Amniotic epithelial cell (primary cell): ENCODE measurements around the gene THOP1.
"Not testable (repeated sequence)": the region's sequence is repeated elsewhere in the genome, so short reads cannot be mapped to it uniquely, and the experiment has no call there.

Source experiments
- DNase-seq: peaks from one replicate; pipeline ENCODE4 v3.0.0-alpha.2; 2010; ENCODE audit warnings: low read depth

THOP1 gene

DNA sequence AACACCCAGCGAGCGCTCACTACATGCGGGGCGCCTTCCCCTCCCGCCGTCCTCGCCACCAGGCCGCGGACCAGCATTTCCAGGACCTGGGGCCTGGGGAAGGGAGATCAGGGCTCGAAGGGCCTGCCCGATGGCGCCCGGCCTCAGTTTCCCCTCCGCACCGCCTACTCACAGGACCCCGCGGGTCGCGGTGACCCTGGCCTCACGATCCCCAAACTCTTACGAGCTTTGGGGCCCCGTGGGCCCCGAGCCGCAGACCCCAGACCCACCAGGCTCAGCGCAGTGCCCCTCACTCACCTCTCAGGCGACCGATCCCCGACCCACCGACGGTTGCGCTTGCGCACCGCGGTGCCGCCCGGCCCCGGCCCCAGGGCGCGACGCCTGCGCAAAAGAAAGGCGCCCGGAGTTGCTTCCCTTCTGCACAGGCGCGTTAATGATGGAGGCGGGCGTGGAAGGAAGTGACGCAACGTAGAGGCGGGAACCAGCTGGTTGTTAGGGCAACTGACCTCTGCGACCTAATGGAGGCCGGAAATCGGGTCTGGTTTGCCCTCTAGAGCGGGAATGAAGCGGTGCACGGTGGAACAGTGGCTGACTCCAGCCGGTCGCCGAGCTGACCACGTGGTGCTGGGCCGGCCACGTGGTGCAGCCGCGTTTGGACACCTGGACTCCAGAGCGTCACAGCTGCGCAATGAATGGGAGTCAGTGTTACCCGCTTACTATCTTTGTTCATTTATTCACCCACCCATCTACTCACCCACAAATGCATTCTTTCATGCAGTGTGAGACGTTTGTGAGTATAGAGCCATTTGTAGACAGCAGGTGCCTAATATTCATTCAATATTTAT is 2.1 kb upstream of the THOP1 start, which contains the start of gene SGTA:
SGTA (minus strand) TSS at position 338 of the 845 bp plus-strand sequence. CDS start 14,205 bp downstream, outside the sequence.
- DNase-seq, result peak; percentile 99

DNA sequence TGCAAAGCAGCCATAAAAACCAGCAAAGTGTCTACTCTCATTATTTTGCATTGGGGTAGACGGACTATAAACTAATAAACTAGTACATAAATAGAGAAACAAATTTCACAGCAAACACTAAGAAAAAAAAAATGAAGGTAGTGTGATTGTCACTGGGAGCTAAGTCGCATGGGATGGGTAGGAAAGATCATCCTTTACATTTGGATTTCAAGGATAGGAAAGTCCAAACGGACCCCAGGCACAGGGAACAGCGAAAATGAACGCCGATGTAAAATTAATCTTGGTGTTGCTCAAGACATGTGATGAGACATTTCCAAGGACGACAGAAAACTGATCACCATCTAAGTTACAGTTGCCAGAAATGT is 1.5 kb upstream of the THOP1 start:
- no peak for DNase-seq

DNA sequence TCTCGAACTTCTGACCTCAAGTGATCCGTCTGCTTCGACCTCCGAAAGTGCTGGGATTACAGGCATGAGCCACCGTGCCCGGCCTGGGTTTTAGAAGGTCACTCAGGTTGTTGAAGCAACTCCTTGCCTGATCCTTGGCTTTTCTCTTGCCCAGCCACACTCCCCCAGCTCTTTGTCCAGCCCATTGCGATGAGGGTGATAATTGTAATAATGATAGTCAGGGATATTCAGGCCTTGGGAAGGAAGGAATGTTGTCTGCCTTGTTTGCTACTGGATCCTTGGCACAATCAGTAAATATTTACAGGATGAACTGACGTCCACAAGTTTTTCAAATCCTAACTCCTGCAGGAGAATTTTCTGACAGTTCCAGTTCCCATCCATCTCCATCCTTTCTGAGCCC is 1.8 kb downstream of the THOP1 start:
- no peak for DNase-seq

DNA sequence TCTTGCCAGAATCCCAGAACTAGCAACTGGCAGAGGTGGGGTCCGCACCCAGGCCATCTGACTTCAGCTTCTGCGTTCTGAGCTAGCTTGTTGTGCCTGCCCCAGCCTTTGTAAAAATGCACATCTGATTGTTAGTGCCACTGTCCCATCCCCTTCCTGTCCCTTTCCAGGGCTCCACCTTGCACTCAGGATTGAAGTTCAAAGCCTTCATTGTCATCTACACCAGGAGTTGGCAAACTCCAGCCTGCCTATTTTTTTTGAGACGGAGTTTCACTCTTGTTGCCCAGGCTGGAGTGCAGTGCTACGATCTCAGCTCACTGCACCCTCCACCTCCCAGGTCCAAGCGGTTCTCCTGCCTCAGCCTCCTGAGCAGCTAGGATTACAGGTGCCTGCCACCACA is 2.9 kb downstream of the THOP1 start:
- no peak for DNase-seq

DNA sequence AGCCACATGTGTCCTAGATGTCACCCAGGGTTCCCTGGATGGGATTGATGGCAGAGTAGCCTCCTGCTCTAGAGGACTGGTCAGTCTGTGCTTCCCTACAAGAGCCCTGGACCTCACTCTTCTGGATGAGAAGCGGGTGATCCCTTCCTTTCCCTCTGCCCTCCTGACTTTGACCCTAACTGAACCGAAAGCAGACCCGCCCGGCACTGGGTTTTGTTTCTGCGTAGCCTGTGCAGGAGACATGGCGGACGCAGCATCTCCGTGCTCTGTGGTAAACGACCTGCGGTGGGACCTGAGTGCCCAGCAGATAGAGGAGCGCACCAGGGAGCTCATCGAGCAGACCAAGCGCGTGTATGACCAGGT is 4.9 kb downstream of the THOP1 start:
- no peak for DNase-seq

DNA sequence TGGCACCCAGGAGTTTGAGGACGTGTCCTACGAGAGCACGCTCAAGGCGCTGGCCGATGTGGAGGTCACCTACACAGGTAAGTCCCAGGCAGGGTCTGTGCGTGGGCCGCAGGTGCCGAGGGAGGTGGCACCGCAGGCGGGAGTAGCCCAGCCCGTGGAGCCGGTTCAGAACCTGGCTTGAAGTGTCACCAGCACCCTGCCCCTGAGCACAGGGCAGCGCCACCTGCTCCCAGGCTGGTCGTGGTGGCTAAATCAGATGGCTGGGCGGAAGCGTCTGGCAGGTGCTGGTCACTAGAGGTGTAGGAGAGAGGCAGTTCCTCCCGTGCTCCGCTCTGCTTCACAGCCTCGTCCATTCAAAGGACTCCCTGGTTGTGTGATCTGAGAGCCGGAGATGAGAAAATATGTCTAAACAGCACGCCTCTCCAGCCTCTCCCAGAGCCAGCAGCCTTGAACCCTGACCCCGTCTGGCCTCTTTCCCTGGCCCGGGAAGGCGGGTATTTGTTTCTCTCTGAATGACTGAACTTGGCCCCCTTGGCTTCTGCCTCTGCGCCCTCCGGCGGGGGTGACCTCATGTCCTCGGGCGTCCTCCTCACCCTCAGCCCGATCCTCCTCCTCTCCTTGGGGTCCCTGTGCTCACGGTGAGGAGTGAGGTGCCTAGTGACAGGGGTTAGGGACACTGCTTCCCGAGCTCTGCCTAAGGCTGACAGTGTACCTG is 5.4 kb downstream of the THOP1 start:
- no peak for DNase-seq

DNA sequence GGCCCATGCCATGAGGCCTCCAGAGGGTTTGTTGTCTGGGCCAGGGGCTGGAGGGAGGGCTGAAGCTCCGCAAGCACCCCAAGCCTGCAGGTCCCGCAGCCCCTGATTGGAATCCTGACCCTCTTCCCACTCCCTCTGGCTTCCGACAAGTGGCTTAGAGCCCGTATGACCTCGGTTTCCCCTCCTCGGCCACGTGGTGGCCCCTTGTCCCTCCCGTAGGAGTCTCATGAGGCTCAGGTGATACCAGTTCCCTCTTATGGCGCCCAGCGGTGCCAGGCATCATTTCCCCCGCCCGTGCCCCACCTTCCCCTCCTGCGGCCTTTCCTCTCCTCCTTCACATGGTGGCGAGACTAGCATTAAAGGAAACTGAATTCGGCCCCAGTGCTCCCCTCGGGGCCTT is 6.1 kb downstream of the THOP1 start:
- no peak for DNase-seq

DNA sequence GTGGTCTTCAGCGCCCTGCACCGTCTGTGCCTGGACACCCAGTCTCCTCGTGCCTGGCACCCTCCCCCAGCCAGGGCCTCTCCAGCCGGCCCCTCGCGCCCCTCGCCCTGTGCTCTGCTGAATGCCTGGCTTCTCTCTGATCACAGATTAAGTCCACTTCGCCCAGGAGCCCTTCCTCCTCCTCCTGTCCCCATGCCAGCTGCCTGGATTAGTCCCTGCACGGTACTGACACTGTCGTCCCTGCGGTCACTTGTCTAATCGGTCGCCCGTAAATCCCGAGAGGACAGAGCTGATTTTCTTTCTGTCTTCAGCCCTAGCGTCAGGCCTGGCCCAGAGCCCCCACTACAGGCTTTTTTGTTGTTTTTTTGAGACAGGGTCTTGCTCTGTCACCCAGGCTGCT is 6.6 kb downstream of the THOP1 start:
- DNase-seq, result no peak

DNA sequence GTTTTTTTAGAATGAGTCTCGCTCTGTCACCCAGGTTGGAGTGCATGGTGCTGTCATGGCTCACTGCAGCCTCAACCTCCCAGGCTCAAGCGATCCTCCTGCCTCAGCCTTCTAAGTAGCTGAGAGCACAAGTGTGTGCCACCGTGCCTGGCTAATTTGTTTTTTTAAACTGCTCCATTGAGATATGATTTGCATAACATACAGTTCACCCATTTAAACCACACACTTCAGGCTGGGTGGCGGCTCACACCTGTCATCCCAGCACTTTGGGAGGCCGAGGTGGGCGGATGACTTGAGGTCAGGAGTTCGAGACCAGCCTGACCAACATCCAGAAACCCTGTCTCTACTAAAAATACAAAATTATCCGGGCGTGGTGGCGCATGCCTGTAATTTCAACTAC is 7.4 kb downstream of the THOP1 start:
- not testable (repeated sequence) for DNase-seq

DNA sequence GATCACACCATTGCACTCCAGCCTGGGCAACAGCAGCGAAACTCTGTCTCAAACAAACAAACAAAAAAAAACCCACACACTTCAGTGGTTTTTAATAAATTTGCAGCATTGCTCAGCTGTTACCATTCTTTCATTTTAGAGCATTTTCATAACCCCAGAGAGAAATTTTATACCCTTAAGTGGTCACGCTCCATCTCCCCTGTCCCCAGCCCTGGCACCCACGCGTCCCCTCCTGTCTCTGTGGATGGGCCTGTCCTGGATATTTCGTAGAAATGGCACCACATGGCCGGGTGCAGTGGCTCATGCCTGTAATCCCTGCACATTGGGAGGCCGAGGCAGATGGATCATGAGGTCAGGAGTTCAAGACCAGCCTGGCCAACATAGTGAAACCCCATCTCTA is 7.8 kb downstream of the THOP1 start:
- no peak for DNase-seq

DNA sequence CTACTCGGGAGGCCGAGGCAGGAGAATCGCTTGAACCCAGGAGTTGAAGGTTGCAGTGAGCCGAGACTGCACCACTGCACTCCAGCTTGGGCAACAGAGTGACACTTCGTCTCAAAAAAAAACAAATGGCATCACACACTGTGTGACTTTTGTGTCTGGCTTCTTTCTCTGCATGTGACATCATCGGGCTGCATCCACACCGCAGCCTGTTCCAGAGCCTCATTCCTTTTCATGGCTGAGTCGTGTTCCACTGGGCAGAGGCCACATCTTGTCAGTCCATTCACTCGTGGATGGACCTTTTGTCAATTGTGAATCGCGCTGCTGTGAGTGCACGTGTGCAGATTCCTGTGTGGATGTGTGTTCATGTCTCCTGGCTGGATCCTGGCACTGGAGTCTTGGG is 8.3 kb downstream of the THOP1 start:
- no peak for DNase-seq

DNA sequence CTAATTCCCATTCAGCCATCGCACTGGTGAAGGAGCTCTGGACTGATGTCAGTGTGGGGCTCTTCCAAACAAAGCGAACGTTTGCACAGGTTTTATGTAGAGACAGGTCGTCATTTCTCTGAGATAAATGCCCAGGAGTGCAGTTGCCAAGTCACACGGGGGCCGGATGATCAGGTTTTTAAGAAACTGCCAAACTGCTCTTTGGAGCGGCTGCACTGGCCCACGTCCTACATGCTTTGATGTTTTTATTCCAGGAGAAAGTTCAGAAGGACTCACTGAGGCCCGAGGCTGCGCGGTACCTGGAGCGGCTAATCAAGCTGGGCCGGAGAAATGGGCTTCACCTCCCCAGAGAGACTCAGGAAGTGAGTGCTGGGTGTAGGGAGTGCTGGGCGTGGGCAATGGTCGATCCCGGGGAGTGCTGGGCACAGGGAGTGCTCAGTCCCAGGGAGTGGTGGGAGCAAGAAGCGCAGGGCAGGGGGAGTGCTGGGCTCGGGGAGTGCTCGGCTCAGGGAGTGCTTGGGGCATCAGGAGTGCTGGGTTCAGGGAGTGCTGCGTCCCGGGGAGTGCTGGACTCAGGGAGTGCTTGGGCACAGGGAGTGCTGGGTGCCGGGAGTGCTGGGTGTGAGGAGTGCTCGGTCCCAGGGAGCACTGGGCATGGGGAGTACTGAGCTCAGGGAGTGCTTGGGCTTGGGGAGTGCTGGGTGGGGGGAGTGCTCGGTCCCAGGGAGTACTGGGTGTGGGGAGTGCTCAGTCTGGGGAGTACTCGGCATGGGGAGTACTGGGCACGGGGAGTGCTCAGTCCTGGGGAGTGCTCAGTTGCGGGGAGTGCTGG is 10.7 kb downstream of the THOP1 start:
- no peak for DNase-seq

DNA sequence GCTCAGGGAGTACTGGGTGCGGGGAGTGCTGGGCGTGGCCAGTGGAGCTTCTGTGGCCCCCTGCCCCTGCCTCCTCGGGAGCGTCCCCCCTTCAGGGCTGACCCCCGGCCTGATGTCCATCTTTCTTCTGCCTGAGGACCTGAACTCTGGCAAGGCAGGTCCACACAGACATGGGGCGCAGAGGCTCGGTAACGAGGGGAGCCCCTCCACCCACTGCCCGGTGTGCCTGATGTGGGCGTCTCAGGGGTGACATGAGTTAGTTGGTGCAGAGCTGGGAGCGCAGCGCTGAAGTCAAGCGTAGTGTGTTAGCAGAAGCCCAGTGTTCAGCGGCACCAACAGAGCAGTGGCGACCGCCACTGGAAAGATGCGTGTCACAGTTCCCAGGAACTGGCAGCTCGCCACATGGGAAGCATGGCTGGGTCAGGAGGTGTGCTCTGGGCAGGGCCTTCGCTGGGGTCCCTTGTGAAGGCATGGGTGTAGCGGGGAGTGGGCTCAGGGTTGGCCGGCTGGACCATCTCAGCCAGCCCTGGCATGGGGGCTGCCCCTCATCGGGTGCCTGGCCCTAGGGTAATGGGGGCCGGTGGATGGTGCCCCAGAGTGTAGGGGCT is 11.5 kb downstream of the THOP1 start:
- DNase-seq, result no peak

DNA sequence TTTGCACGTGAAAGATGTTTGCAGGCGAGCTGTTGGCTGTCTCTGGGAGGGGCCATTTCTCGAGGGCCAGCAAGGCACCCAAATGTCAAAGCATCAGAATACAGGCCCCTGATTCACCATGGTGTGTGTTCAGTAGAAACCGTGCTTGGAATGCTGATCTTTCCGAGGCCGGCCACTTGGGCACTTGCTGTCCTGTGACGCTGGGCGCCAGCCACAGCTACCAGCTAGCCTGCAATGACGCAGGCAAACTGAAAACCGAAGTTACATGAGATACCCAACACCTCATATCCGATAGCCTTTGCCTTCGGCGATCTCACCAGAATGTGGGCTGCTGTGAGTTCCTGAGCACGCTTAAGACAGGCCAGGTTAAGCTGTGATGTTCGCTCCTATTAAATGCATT is 12.0 kb downstream of the THOP1 start:
- no peak for DNase-seq

DNA sequence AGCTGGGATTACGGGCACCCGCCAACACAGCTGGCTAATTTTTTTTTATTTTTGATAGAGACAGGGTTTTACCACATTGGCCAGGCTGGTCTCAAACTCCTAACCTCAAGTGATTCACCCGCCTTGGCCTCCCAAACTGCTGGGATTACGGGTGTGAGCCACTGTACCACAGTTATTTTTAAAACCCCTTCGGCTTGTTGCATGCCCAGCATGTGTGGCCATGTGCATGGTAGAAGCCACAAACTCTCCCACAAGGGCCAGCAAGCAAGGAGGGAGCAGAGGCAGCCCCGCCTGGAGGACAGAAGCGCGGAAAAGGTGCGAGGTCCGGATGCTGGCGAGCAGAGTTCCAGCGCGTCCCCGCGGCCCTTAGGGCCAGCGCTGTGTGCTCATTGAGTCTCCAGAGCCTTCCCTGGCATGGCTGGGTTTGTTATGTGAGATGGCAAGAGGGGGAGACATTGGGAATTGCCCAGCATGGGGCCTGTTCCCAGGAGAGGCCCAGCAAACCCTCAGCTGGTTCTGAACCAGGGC is 12.9 kb downstream of the THOP1 start:
- DNase-seq, result no peak

DNA sequence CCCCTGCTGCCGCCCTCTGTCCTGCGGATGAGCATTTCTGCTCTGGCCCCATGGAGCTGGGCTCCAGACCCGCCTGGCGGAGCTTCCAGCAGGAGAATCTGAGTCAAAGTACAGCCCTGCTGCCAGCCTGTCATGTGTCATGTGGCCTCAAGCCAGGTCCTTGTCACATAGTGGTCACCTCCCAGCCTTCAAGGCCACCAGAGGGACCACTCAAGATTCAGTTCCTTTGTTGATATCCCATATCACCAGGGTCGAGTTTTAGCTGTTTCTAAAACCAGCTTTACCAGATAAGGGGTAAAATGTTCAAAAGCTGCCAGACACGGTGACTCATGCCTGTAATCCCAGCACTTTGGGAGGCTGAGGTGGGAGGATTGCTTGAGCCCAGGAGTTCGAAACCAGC is 13.4 kb downstream of the THOP1 start:
- no peak for DNase-seq

DNA sequence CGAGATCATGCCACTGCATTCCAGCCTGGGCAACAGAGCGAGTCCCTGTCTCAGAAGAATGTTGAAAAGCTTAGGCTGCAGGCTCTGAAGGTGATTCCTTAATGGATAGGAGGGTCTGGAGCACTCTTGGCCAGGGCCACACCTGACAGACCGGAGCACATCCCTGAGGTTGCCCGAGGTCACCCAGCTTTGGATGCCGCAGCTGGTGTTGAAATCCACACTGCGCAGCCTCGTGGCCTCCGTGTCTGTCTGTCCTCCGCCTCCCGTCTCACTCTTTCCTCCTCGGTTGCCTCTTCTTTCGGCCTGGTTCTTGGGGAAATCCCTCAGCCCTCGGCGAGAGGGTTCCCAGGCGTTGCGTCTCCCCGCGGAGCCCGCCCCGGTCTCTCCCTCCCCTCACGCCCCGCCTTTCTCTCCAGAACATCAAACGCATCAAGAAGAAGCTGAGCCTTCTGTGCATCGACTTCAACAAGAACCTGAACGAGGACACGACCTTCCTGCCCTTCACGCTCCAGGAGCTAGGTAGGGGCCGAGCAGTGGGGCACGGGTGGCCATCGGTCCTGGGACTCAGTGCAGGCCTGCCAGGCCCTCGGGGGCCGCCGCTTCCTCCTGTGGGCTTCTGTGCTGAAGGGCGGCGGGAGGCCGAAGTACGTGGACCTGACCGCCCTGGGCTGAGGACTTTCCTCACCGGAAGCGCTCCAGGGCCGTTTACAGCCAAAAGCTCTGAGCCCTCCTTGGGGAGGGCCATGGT is 14.1 kb downstream of the THOP1 start:
- no peak for DNase-seq

DNA sequence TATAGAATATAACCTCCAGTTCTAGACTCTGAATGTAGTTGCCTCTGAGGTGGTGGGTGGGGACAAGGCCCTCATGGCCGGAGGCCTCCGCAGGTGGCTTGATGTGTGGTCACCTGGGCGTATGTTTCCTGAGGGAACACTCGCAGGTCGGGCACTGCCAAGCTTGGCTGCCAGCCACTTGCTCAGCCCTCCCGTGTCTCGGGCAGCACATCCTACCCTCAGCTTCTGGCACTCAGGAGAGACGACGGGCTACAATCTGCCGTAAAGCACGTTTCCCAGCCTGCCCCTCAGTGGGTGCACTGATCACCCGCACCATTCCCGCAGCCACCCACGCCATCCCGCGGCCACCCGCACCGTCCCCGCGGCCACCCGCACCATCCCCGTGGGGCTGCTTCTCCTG is 15.2 kb downstream of the THOP1 start:
- no peak for DNase-seq

DNA sequence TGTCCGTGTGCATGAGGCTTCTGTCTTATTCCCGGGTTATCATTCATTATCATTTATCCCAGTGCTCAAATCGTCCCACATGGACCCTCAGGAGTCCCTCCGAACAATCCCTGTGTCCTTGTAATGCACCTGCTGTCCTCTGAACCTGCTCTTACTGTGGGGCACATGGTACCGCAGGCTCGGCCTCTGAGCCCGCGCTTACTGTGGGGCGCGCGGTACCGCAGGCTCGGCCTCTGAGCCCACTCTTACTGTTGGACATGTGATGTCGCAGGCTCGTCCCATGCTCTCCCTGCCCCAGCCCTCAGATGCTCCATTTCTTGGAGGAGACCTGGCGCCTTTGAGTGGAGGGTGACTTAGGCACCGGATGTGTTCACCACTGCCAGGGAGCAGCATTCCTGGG is 17.5 kb downstream of the THOP1 start:
- DNase-seq, result no peak

DNA sequence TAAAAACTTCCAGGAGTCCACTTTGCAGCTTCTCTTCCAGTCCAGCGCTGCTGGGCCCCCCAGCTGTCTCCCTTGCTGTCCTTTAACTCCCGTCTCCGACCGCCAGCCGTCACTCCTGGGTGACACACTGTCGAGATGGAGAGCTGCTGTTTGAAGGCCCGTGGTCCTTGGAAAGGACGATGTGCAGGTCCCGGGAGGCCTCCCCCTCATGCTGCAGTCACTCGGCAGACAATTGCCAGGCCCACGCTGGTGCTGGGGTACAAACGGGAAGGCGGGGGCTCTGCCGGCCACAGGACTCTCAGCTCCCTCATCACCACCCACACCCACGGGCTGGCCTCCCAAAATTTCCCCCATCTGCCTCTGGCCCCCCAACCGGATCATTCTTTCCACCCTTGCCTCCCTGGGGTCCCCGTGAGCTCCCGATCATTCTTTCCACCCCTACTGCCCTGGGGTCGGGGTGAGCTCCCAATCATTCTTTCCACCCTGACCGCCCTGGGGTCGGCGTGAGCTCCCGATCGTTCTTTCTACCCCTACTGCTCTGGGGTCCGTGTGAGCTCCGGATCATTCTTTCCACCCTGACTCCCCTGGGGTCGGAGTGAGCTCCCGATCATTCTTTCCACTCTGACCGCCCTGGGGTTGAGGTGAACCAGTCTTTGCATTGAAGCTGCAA is 18.3 kb downstream of the THOP1 start:
- DNase-seq, result no peak
